ENCODE results near the gene FRS3. TPM values are rescaled to one million over a fixed set of nuclear protein-coding genes. Genes with fewer than 3 reads are reported as not detected.
A peak's percentile ranks its signal among the peaks of the same experiment; 100 is the strongest.

Gene FRS3
- total RNA-seq, 1 donor = 1.8 TPM

- no peaks in the 10 kb centered on the region for H3K4me1 ChIP-seq (ENCODE audit: insufficient read depth, low read length)
- H3K27ac ChIP-seq (ENCODE audit: low read depth, low read length) = no peak overlapping the region
- no peaks in the 10 kb centered on the region for H4K20me1 ChIP-seq (ENCODE audit: insufficient read depth, low read length)
- H3K79me2 ChIP-seq (ENCODE audit: insufficient read depth, low read length) = no peaks in the 10 kb centered on the region
- H3K27me3 ChIP-seq (ENCODE audit: insufficient read depth, low read length) = peaks cover 8% of the 10 kb centered on the region
- DNase-seq (ENCODE audit: insufficient read length, low spot score, missing footprints) = no peak
- H2AFZ ChIP-seq (ENCODE audit: low read length) = no peak overlapping the region
- H3K9me3 ChIP-seq (ENCODE audit: low read depth, low read length) = no peaks in the 10 kb centered on the region
- TF ChIP-seq CTCF (IDR thresholded peaks at IDR 0.05; ENCODE audit: extremely low read depth, low read depth, low read length) = no peak
- H3K4me3 ChIP-seq (ENCODE audit: insufficient read depth, low read length) = no peak overlapping the region
- H3K4me2 ChIP-seq (ENCODE audit: insufficient read depth, low read length) = no peak overlapping the region
- H3K36me3 ChIP-seq (ENCODE audit: insufficient read depth, low read length) = no peaks in the 10 kb centered on the region
These were observed 31.2 kb downstream of the FRS3 start for GRCh38 chr6:41748542-41748941.

GRCh38 chr6:41748102-41748477 lies 31.6 kb downstream of the FRS3 start:
- DNase-seq (ENCODE audit: insufficient read length, low spot score, missing footprints) = no peak
- H2AFZ ChIP-seq (ENCODE audit: low read length) = no peak overlapping the region
- peaks cover 4% of the 10 kb centered on the region for H3K27me3 ChIP-seq (ENCODE audit: insufficient read depth, low read length)
- no peaks in the 10 kb centered on the region for H4K20me1 ChIP-seq (ENCODE audit: insufficient read depth, low read length)
- H3K4me1 ChIP-seq (ENCODE audit: insufficient read depth, low read length) = no peaks in the 10 kb centered on the region
- H3K79me2 ChIP-seq (ENCODE audit: insufficient read depth, low read length) = no peaks in the 10 kb centered on the region
- H3K4me2 ChIP-seq (ENCODE audit: insufficient read depth, low read length) = no peak overlapping the region
- TF ChIP-seq CTCF (IDR thresholded peaks at IDR 0.05; ENCODE audit: extremely low read depth, low read depth, low read length) = no peak
- no peak overlapping the region for H3K4me3 ChIP-seq (ENCODE audit: insufficient read depth, low read length)
- no peaks in the 10 kb centered on the region for H3K9me3 ChIP-seq (ENCODE audit: low read depth, low read length)
- no peak overlapping the region for H3K27ac ChIP-seq (ENCODE audit: low read depth, low read length)
- H3K36me3 ChIP-seq (ENCODE audit: insufficient read depth, low read length) = no peaks in the 10 kb centered on the region

GRCh38 chr6:41747256-41748101 lies 32.2 kb downstream of the FRS3 start, which contains the start of gene PGC:
Gene PGC, minus strand, starts transcription at chr6:41747397. Its CDS starts 63 bp downstream, at chr6:41747334.
- DNase-seq (ENCODE audit: insufficient read length, low spot score, missing footprints) = no peak
- H3K27ac ChIP-seq (ENCODE audit: low read depth, low read length) = no peak within 1 kb of the TSS
- no peak within 1 kb of the TSS for H3K4me2 ChIP-seq (ENCODE audit: insufficient read depth, low read length)
- H3K9me3 ChIP-seq (ENCODE audit: low read depth, low read length) = no peaks in the 10 kb centered on the region
- no peak for TF ChIP-seq CTCF (IDR thresholded peaks at IDR 0.05; ENCODE audit: extremely low read depth, low read depth, low read length)
- no peaks in the 10 kb centered on the region for H4K20me1 ChIP-seq (ENCODE audit: insufficient read depth, low read length)
- no peaks in the 10 kb centered on the region for H3K36me3 ChIP-seq (ENCODE audit: insufficient read depth, low read length)
- H3K4me3 ChIP-seq (ENCODE audit: insufficient read depth, low read length) = no peak within 1 kb of the TSS
- H3K4me1 ChIP-seq (ENCODE audit: insufficient read depth, low read length) = no peaks in the 10 kb centered on the region
- H3K79me2 ChIP-seq (ENCODE audit: insufficient read depth, low read length) = no peaks in the 10 kb centered on the region
- no peak within 1 kb of the TSS for H2AFZ ChIP-seq (ENCODE audit: low read length)
- peaks cover 2% of the 10 kb centered on the region for H3K27me3 ChIP-seq (ENCODE audit: insufficient read depth, low read length)

GRCh38 chr6:41746107-41746506 lies 33.6 kb downstream of the FRS3 start:
- Histone ChIP-seq H3K79me2 (ENCODE audit: insufficient read depth, low read length) (no peaks in the 10 kb centered on the region), H3K4me1 (ENCODE audit: insufficient read depth, low read length) (no peaks in the 10 kb centered on the region), H4K20me1 (ENCODE audit: insufficient read depth, low read length) (no peaks in the 10 kb centered on the region), H3K36me3 (ENCODE audit: insufficient read depth, low read length) (no peaks in the 10 kb centered on the region), H3K27ac (ENCODE audit: low read depth, low read length) (no peak overlapping the region), H2AFZ (ENCODE audit: low read length) (no peak overlapping the region), H3K4me2 (ENCODE audit: insufficient read depth, low read length) (no peak overlapping the region), H3K9me3 (ENCODE audit: low read depth, low read length) (no peaks in the 10 kb centered on the region), H3K4me3 (ENCODE audit: insufficient read depth, low read length) (no peak overlapping the region), H3K27me3 (ENCODE audit: insufficient read depth, low read length) (peaks cover 2% of the 10 kb centered on the region)
- DNase-seq (ENCODE audit: insufficient read length, low spot score, missing footprints) = peak; percentile 54
- TF ChIP-seq CTCF (IDR thresholded peaks at IDR 0.05; ENCODE audit: extremely low read depth, low read depth, low read length) = no peak
